Stimulated activated CD8-positive, alpha-beta memory T cell treated with anti-CD3 and anti-CD28 coated beads, Interleukin-2, amount 100 ng/mL, for 1 hour (primary cell): ENCODE results near the gene KRTDAP.

Experiments used
- DNase-seq, 2 donors: peaks; one replicate each; pipeline ENCODE4 v3.0.0-alpha.2; 2020; ENCODE audit warnings: low read depth in 2 of 2

The KRTDAP gene

GRCh38 chr19:35454663-35455062, 35.6 kb downstream of the KRTDAP start:
- DNase-seq: no peak

- no peak for DNase-seq
Observed at GRCh38 chr19:35451338-35452096, 38.7 kb downstream of the KRTDAP start.

- no peak for DNase-seq
Observed at GRCh38 chr19:35449359-35450043, 40.8 kb downstream of the KRTDAP start.

- DNase-seq: no peak
Observed at GRCh38 chr19:35447606-35448469, 42.4 kb downstream of the KRTDAP start, which contains the start of gene FFAR2. FFAR2 (plus strand) TSS chr19:35448257; CDS start chr19:35449715, 1,458 bp downstream.

- DNase-seq: no peak
Observed at GRCh38 chr19:35445826-35446593, 44.3 kb downstream of the KRTDAP start.

- DNase-seq: no peak
Observed at GRCh38 chr19:35444735-35445134, 45.5 kb downstream of the KRTDAP start.

GRCh38 chr19:35442091-35442490, 48.2 kb downstream of the KRTDAP start:
- DNase-seq: no peak

GRCh38 chr19:35439921-35440320, 50.3 kb downstream of the KRTDAP start:
- no peak for DNase-seq

- DNase-seq: no peak
Observed at GRCh38 chr19:35438527-35438926, 51.7 kb downstream of the KRTDAP start.

GRCh38 chr19:35438096-35438495, 52.2 kb downstream of the KRTDAP start:
- DNase-seq: no peak

GRCh38 chr19:35437406-35437951, 52.8 kb downstream of the KRTDAP start:
- no peak for DNase-seq
